Liver (tissue), 3 donors: ENCODE measurements around the gene OPN1SW.

Experiments used
- ATF3 ChIP-seq: IDR thresholded peaks from 2 replicates; pipeline ENCODE4 v1.6.1; 2016; ENCODE audit warnings: antibody characterized with exemption
- CTCF ChIP-seq: fragments of 150-350 bp; IDR thresholded peaks from 2 replicates; pipeline ENCODE4 v1.5.1; 2017; ENCODE audit warnings: improper control_type of control experiment, low read depth, low read length; ENCODE audit not compliant: missing input control
- EGR1 ChIP-seq, 2 donors: IDR thresholded peaks; 2 replicates each; pipeline ENCODE4 v1.6.1; 2016 to 2018; ENCODE audit warnings: antibody characterized with exemption in 2 of 2, low read depth in 2 of 2
- FOXA1 ChIP-seq: IDR thresholded peaks from 2 replicates; pipeline ENCODE4 v1.6.1; 2016; ENCODE audit warnings: antibody characterized with exemption
- GABPA ChIP-seq, 2 donors: IDR thresholded peaks in 1 of 2; conservative IDR thresholded peaks in 1 of 2; 2 replicates each; pipeline ENCODE4 v1.6.1; 2016; ENCODE audit warnings: antibody characterized with exemption in 2 of 2, mild to moderate bottlenecking in 1 of 2, moderate library complexity in 1 of 2
- JUND ChIP-seq, 2 donors: IDR thresholded peaks; 2 replicates each; pipeline ENCODE4 v1.6.1; 2016; ENCODE audit warnings: antibody characterized with exemption in 2 of 2
- NR2F2 ChIP-seq: IDR thresholded peaks from 2 replicates; pipeline ENCODE4 v1.6.1; 2016; ENCODE audit warnings: antibody characterized with exemption
- SP1 ChIP-seq: IDR thresholded peaks from 2 replicates; pipeline ENCODE4 v1.6.1; 2018; ENCODE audit warnings: antibody characterized with exemption, mild to moderate bottlenecking
- TAF1 ChIP-seq: conservative IDR thresholded peaks from 2 replicates; pipeline ENCODE4 v1.6.1; 2016; ENCODE audit warnings: antibody characterized with exemption, mild to moderate bottlenecking
- YY1 ChIP-seq: IDR thresholded peaks from 2 replicates; pipeline ENCODE4 v1.6.1; 2016; ENCODE audit warnings: antibody characterized with exemption, mild to moderate bottlenecking
- ZBTB33 ChIP-seq: IDR thresholded peaks from 2 replicates; pipeline ENCODE4 v1.6.1; 2016; ENCODE audit warnings: antibody characterized with exemption
- donor health status: healthy.
- donor health status: healthy.

- TF ChIP-seq CTCF (no peak), YY1 (no peak), ATF3 (no peak), JUND (IDR thresholded peaks at IDR 0.05) (no peak), SP1 (no peak), TAF1 (no peak), GABPA (IDR thresholded peaks at IDR 0.05 in 1 of 2, conservative IDR thresholded peaks at IDR 0.05 in 1 of 2) (no peak), EGR1 (IDR thresholded peaks at IDR 0.05; ENCODE audit: low read depth in 2 of 2) (no peak), FOXA1 (no peak), NR2F2 (no peak), ZBTB33 (no peak)
Measured at GRCh38 chr7:128734890-128735289, 40.7 kb downstream of the OPN1SW start.
